SU-DHL-6 (cell line): Measurements from ENCODE around the gene NRXN2.

ENCODE experiments used
- H2AFZ ChIP-seq: fragments of 200-600 bp; sonication (generic); 2 replicates; pipeline ENCODE4 v1.6.1; 2014; ENCODE audit warnings: low read depth, mild to moderate bottlenecking, moderate library complexity, mixed read lengths, antibody characterized with exemption, low read length; ENCODE audit not compliant: severe bottlenecking
- H3F3A ChIP-seq: fragments of 200-600 bp; shearing (Covaris generic); 2 replicates; pipeline ENCODE4 v1.6.0; 2016; ENCODE audit warnings: antibody characterized with exemption, mild to moderate bottlenecking; ENCODE audit not compliant: insufficient read depth
- H3K27ac ChIP-seq: fragments of 200-600 bp; sonication (generic); 2 replicates; pipeline ENCODE4 v1.5.1; 2016; ENCODE audit warnings: low read depth, mild to moderate bottlenecking, low read length, moderate library complexity, mixed read lengths
- H3K27me3 ChIP-seq: fragments of 200-600 bp; sonication (generic), shearing (Covaris generic); 2 replicates; pipeline ENCODE4 v1.6.0; 2014; ENCODE audit warnings: mild to moderate bottlenecking, low read length
- H3K36me3 ChIP-seq: fragments of 200-600 bp; sonication (generic); 2 replicates; pipeline ENCODE4 v1.6.1; 2014; ENCODE audit warnings: mild to moderate bottlenecking, low read length, mixed read lengths
- H3K4me2 ChIP-seq: fragments of 300-600, 200-600 bp; shearing (Covaris generic), sonication (generic); 2 replicates; pipeline ENCODE4 v1.6.0; 2014; ENCODE audit warnings: low read length, low read depth, mild to moderate bottlenecking; ENCODE audit not compliant: poor library complexity, severe bottlenecking
- H3K4me3 ChIP-seq: fragments of 200-600 bp; sonication (generic); 2 replicates; pipeline ENCODE4 v1.5.1; 2014; ENCODE audit warnings: antibody characterized with exemption, low read length, mild to moderate bottlenecking, mixed read lengths; ENCODE audit not compliant: insufficient read depth, poor library complexity, severe bottlenecking
- H3K79me2 ChIP-seq: fragments of 200-600 bp; sonication (generic); 2 replicates; pipeline ENCODE4 v1.6.1; 2014; ENCODE audit warnings: mild to moderate bottlenecking, low read length, moderate library complexity; ENCODE audit not compliant: insufficient read depth
- H3K9ac ChIP-seq: fragments of 200-600 bp; sonication (generic); 2 replicates; pipeline ENCODE4 v1.7.0; 2014; ENCODE audit warnings: mild to moderate bottlenecking, low read length
- H3K9me2 ChIP-seq: fragments of 200-600 bp; sonication (generic); replicated peaks from 2 replicates; pipeline ENCODE4 v1.6.1; 2014; ENCODE audit warnings: low read length; ENCODE audit not compliant: insufficient read depth
- H3K9me3 ChIP-seq: fragments of 200-600 bp; sonication (generic); 2 replicates; pipeline ENCODE4 v1.6.1; 2014; ENCODE audit warnings: low read length, mixed read lengths; ENCODE audit not compliant: insufficient read depth
- H4K20me1 ChIP-seq: fragments of 200-600 bp; sonication (generic); 2 replicates; pipeline ENCODE4 v1.6.1; 2014; ENCODE audit warnings: low read depth, mild to moderate bottlenecking, antibody characterized with exemption, low read length, moderate library complexity, mixed read lengths
- EZH2phosphoT487 ChIP-seq: fragments of 200-600 bp; sonication (generic), shearing (Covaris generic); conservative IDR thresholded peaks from 2 replicates; pipeline ENCODE4 v1.6.1; 2018; ENCODE audit warnings: mild to moderate bottlenecking, antibody characterized with exemption, low read length, moderate library complexity, mixed read lengths
- TF ChIP-seq, protein P1 (sequence below): fragments of 200-600 bp; sonication (generic); IDR thresholded peaks from one replicate; pipeline ENCODE4 v1.5.1; 2017; ENCODE audit warnings: antibody characterized with exemption, mild to moderate bottlenecking, low read length, moderate library complexity; ENCODE audit not compliant: insufficient read depth, poor library complexity, severe bottlenecking

NRXN2 gene

DNA sequence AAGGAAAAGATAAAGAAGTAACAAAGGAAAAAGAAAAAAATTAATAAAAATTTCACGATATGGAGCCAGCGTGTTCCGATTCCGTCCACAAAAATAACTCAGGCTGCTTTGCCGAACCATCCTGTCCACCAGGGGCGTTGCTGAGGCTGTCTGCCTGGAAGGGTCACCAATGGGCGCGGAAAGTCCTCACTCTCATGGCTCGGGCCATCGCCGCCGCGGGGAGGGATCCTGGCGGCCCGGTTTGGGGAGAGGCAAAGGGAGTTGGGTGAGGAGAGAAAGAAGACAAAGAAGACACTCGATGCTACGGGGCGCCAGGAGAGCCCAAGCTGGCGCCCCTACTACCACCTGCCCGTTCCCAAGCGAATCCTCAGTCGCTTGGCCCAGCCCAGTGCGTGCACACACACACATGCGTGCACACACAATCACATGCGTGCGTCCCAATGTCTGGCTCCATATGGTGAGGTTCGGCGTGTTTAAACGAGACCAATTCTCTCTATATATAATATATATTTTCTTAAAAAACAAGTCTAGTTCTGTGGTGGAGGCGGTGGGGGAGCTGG, 42.4 kb upstream of the NRXN2 start:
- Histone ChIP-seq H3K4me3 (no peak overlapping the region), H3K27me3 (no peaks in the 10 kb centered on the region), H3K27ac (no peak overlapping the region), H3K36me3 (peaks cover 36% of the 10 kb centered on the region), H3K79me2 (no peaks in the 10 kb centered on the region), H3F3A (peaks cover 66% of the 10 kb centered on the region), H3K9me2 (no peaks in the 10 kb centered on the region), H3K4me2 (no peak overlapping the region), H4K20me1 (peaks cover 9% of the 10 kb centered on the region; the same call in 1 of the 2 replicates), H2AFZ (no peak overlapping the region), H3K9ac (no peak overlapping the region), H3K9me3 (no peaks in the 10 kb centered on the region)
- no peak for TF ChIP-seq EZH2phosphoT487
- TF ChIP-seq, protein P1, sequence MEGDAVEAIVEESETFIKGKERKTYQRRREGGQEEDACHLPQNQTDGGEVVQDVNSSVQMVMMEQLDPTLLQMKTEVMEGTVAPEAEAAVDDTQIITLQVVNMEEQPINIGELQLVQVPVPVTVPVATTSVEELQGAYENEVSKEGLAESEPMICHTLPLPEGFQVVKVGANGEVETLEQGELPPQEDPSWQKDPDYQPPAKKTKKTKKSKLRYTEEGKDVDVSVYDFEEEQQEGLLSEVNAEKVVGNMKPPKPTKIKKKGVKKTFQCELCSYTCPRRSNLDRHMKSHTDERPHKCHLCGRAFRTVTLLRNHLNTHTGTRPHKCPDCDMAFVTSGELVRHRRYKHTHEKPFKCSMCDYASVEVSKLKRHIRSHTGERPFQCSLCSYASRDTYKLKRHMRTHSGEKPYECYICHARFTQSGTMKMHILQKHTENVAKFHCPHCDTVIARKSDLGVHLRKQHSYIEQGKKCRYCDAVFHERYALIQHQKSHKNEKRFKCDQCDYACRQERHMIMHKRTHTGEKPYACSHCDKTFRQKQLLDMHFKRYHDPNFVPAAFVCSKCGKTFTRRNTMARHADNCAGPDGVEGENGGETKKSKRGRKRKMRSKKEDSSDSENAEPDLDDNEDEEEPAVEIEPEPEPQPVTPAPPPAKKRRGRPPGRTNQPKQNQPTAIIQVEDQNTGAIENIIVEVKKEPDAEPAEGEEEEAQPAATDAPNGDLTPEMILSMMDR, result no peak

DNA sequence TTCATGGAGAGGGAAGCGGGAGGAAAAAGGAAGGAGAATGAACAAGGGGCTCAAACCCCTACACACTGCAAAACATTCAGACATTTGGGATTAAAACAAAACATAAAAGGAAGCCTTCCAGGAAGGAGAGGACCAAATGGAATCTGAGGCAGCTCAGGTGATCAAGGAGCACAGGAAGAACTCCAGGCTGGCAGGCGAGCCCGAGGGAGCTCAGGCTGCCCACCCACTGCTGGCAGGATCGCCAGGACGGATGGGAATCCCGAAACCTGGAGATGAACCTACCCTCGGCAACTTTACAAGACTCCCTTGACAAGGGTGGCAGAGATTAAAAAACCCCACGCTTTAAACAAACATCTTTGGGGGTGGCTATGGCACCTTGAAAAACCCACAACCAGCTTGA, 41.8 kb upstream of the NRXN2 start:
- Histone ChIP-seq H3F3A (peaks cover 60% of the 10 kb centered on the region), H3K27me3 (no peaks in the 10 kb centered on the region), H3K36me3 (peaks cover 32% of the 10 kb centered on the region), H3K4me2 (no peak overlapping the region), H3K9ac (no peak overlapping the region), H3K9me3 (no peaks in the 10 kb centered on the region), H4K20me1 (peaks cover 7% of the 10 kb centered on the region; the same call in 1 of the 2 replicates), H2AFZ (no peak overlapping the region), H3K9me2 (no peaks in the 10 kb centered on the region), H3K79me2 (no peaks in the 10 kb centered on the region), H3K4me3 (no peak overlapping the region), H3K27ac (no peak overlapping the region)
- TF ChIP-seq, protein P1, result no peak
- no peak for TF ChIP-seq EZH2phosphoT487

DNA sequence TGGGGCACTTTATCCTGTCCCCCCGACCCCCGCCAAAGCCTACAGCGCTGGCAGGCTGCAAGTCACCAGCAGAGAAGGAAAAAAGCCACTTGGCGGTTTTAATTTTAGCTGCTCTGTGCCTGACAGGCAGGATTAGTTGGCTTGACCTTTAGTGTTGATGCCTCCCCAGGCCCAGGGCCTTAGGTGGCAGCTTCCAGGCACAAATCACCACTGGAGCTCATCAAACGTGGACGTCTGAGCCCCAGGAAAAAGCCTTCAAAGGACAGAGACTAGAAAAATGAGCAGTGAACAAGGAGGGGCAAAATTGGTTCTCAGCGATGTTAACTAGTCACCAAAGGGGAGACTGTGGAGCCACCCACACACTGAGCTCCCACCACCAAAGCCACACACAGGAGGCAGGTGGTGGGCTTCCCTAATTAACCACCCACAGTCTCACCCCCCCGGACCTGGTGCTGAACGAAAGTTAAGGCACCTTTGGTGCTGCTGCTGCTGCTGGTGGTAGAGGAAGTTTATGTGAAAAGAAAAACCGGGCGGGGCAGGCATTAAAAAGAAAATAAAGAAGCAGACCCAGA, 41.1 kb upstream of the NRXN2 start:
- H3K27ac ChIP-seq, result no peak overlapping the region
- H3K36me3 ChIP-seq, result peaks cover 26% of the 10 kb centered on the region
- no peak overlapping the region for H2AFZ ChIP-seq
- H3K9me2 ChIP-seq, result no peaks in the 10 kb centered on the region
- H3K4me2 ChIP-seq, result no peak overlapping the region
- H3K4me3 ChIP-seq, result no peak overlapping the region
- no peaks in the 10 kb centered on the region for H3K79me2 ChIP-seq
- H3F3A ChIP-seq, result peaks cover 56% of the 10 kb centered on the region
- no peak overlapping the region for H3K9ac ChIP-seq
- no peaks in the 10 kb centered on the region for H3K27me3 ChIP-seq
- TF ChIP-seq EZH2phosphoT487, result no peak
- TF ChIP-seq, protein P1, result no peak
- H3K9me3 ChIP-seq, result no peaks in the 10 kb centered on the region
- H4K20me1 ChIP-seq, result peaks cover 7% of the 10 kb centered on the region; the same call in 1 of the 2 replicates
